ENCODE measurements around the gene ATP10D. TPM values are rescaled to one million over a fixed set of nuclear protein-coding genes. Genes with fewer than 3 reads are reported as not detected.

Gene ATP10D
- total and polyA plus RNA-seq, 8 donors, result 1.5 to 72.9 (median 7.3) TPM

GRCh38 chr4:47498899-47499298, 13.8 kb downstream of the ATP10D start:
- 51 to 70% (median 57%) methylated on average over 6 of the region's 6 CpGs for WGBS, 5 donors
- H3K9me3 ChIP-seq, result no peaks in the 10 kb centered on the region
- H3K27me3 ChIP-seq, result no peaks in the 10 kb centered on the region
- H3K4me1 ChIP-seq, result peaks cover 0 to 25% (median 12%) of the 10 kb centered on the region in 4 donors
- intact Hi-C loops (cut with DNase I; ENCODE audit: low total_unique reads), result no loop called here
- H3K36me3 ChIP-seq, result peaks cover 0 to 10% (median 2%) of the 10 kb centered on the region in 4 donors
- DNase-seq, result no peak
- H3K4me3 ChIP-seq, result no peak overlapping the region
- TF ChIP-seq POLR2AphosphoS5 (IDR thresholded peaks at IDR 0.05), result no peak
- TF ChIP-seq CTCF (IDR thresholded peaks at IDR 0.05), result no peak
- TF ChIP-seq EP300 (IDR thresholded peaks at IDR 0.05), result no peak
- TF ChIP-seq POLR2A (IDR thresholded peaks at IDR 0.05), result no peak
- no peak overlapping the region for H3K27ac ChIP-seq

GRCh38 chr4:47499700-47500099, 14.6 kb downstream of the ATP10D start:
- 41 to 68% (median 56%) methylated on average over 2 of the region's 2 CpGs for WGBS, 5 donors
- DNase-seq, result no peak
- Histone ChIP-seq H3K4me3 (no peak overlapping the region), H3K4me1 (peaks cover 0 to 21% (median 12%) of the 10 kb centered on the region in 4 donors), H3K36me3 (peaks cover 0 to 10% (median 2%) of the 10 kb centered on the region in 4 donors), H3K27me3 (no peaks in the 10 kb centered on the region), H3K27ac (no peak overlapping the region), H3K9me3 (no peaks in the 10 kb centered on the region)
- TF ChIP-seq POLR2A (IDR thresholded peaks at IDR 0.05) (no peak), POLR2AphosphoS5 (IDR thresholded peaks at IDR 0.05) (no peak), CTCF (IDR thresholded peaks at IDR 0.05) (no peak), EP300 (IDR thresholded peaks at IDR 0.05) (no peak)
- intact Hi-C loops (cut with DNase I; ENCODE audit: low total_unique reads), result no loop called here

- Histone ChIP-seq H3K27ac (no peak overlapping the region), H3K9me3 (no peaks in the 10 kb centered on the region), H3K4me3 (no peak overlapping the region), H3K36me3 (peaks cover 0 to 10% (median under 1%) of the 10 kb centered on the region in 4 donors), H3K27me3 (no peaks in the 10 kb centered on the region), H3K4me1 (peaks cover 0 to 21% (median 12%) of the 10 kb centered on the region in 4 donors)
- TF ChIP-seq CTCF (IDR thresholded peaks at IDR 0.05) (no peak), POLR2AphosphoS5 (IDR thresholded peaks at IDR 0.05) (no peak), POLR2A (IDR thresholded peaks at IDR 0.05) (no peak), EP300 (IDR thresholded peaks at IDR 0.05) (no peak)
- no peak for DNase-seq
- WGBS, 5 donors, result 50 to 59% (median 56%) methylated on average over 3 of the region's 3 CpGs
- intact Hi-C loops (cut with DNase I; ENCODE audit: low total_unique reads), result no loop called here
Observed at GRCh38 chr4:47500776-47501175, 15.7 kb downstream of the ATP10D start.

- Histone ChIP-seq H3K36me3 (no peaks in the 10 kb centered on the region), H3K9me3 (no peaks in the 10 kb centered on the region), H3K4me1 (peaks cover 0 to 7% (median 2%) of the 10 kb centered on the region in 4 donors), H3K27me3 (no peaks in the 10 kb centered on the region), H3K27ac (no peak overlapping the region), H3K4me3 (no peak overlapping the region)
- WGBS, 5 donors, result 59 to 96% (median 82%) methylated on average over 3 of the region's 3 CpGs
- intact Hi-C loops (cut with DNase I; ENCODE audit: low total_unique reads), result no loop called here
- TF ChIP-seq POLR2AphosphoS5 (IDR thresholded peaks at IDR 0.05) (no peak), CTCF (IDR thresholded peaks at IDR 0.05) (no peak), POLR2A (IDR thresholded peaks at IDR 0.05) (no peak), EP300 (IDR thresholded peaks at IDR 0.05) (no peak)
- DNase-seq, result no peak
Observed at GRCh38 chr4:47505147-47505546, 20.1 kb downstream of the ATP10D start.
